ENCODE data around the gene ZMYND8. TPM values are rescaled to one million over a fixed set of nuclear protein-coding genes. Genes with fewer than 3 reads are reported as not detected.

ZMYND8 gene
- total and polyA plus RNA-seq, 2 experiments from 2014 or later: 10.2 to 12.4 TPM

- WGBS, 2 experiments (ENCODE audit: low coverage in 1 of 2, low lambda C conversion rate in 2 of 2, missing lambda C conversion rate in 2 of 2): 96 to 98% methylated on average over 3 of the region's 3 CpGs
- in situ Hi-C loops (cut with MboI): no loop called here
These were observed 73.1 kb downstream of the ZMYND8 start for GRCh38 chr20:47283411-47283810.

DNA sequence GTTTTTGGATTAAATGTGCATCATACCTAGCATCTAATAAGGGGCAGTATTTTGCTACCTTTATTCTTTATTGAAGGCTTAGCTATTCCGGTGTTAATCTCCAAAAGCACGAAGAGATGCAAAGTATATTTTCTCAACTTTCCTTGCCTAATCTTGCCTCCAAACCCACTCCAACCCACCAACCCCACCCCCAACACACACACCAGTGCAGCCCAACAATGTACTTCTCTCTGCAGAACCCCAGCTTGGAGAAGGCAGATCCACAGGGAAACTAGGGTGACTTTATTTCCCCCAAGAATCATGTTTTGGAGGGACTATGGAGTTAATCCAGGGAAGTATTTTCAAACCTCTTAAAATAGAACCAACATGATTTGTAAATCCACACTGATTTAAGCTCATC, 73.6 kb downstream of the ZMYND8 start:
- no peaks in the 10 kb centered on the region for H3K9me3 ChIP-seq (ENCODE audit: low read depth)
- peaks cover 12% of the 10 kb centered on the region; the same call in 1 of the 2 replicates for H3K79me2 ChIP-seq (ENCODE audit: insufficient read depth)
- H3K36me3 ChIP-seq (ENCODE audit: low read depth): peaks cover 51% of the 10 kb centered on the region
- no peaks in the 10 kb centered on the region for H4K20me1 ChIP-seq (ENCODE audit: insufficient read depth)
- no peak for DNase-seq
- H3K27ac ChIP-seq: no peak overlapping the region
- no peak overlapping the region for H3K9ac ChIP-seq
- 98 to 100% methylated on average over 2 of the region's 2 CpGs for WGBS, 2 experiments (ENCODE audit: low coverage in 1 of 2, low lambda C conversion rate in 2 of 2, missing lambda C conversion rate in 2 of 2)
- no peak overlapping the region for H2AFZ ChIP-seq
- 0 out of 2 replicates have a peak, but pooled peaks cover 4% of the 10 kb centered on the region for H3K4me1 ChIP-seq (ENCODE audit: insufficient read depth)
- H3K27me3 ChIP-seq (replicated peaks; ENCODE audit: insufficient read depth): no peaks in the 10 kb centered on the region
- peaks cover 17% of the 10 kb centered on the region for H3F3A ChIP-seq (ENCODE audit: insufficient read depth)
- no peaks in the 10 kb centered on the region for H3K9me2 ChIP-seq (ENCODE audit: insufficient read depth)
- no peak overlapping the region for H3K4me2 ChIP-seq (ENCODE audit: unreplicated experiment)
- H3K4me3 ChIP-seq: no peak overlapping the region
- TF ChIP-seq EZH2phosphoT487 (IDR thresholded peaks at IDR 0.05; ENCODE audit: insufficient read depth, low read depth): no peak
- no peak for TF ChIP-seq EZH2 (IDR thresholded peaks at IDR 0.05; ENCODE audit: insufficient read depth, poor library complexity, severe bottlenecking)
- in situ Hi-C loops (cut with MboI): no loop called here

More at GRCh38 chr20:47283411-47283810, 73.1 kb downstream of the ZMYND8 start:
- Histone ChIP-seq H3K9me2 (ENCODE audit: insufficient read depth) (no peaks in the 10 kb centered on the region), H3K4me2 (ENCODE audit: unreplicated experiment) (no peak overlapping the region), H3K27ac (no peak overlapping the region), H4K20me1 (ENCODE audit: insufficient read depth) (no peaks in the 10 kb centered on the region), H3K4me3 (no peak overlapping the region), H3K79me2 (ENCODE audit: insufficient read depth) (peaks cover 14% of the 10 kb centered on the region; the same call in 1 of the 2 replicates), H3K9ac (no peak overlapping the region), H3K4me1 (ENCODE audit: insufficient read depth) (no peaks in the 10 kb centered on the region), H3K27me3 (replicated peaks; ENCODE audit: insufficient read depth) (no peaks in the 10 kb centered on the region), H2AFZ (no peak overlapping the region), H3K9me3 (ENCODE audit: low read depth) (no peaks in the 10 kb centered on the region), H3K36me3 (ENCODE audit: low read depth) (peaks cover 54% of the 10 kb centered on the region), H3F3A (ENCODE audit: insufficient read depth) (peaks cover 12% of the 10 kb centered on the region)
- DNase-seq: no peak
- TF ChIP-seq EZH2phosphoT487 (IDR thresholded peaks at IDR 0.05; ENCODE audit: insufficient read depth, low read depth): no peak
- no peak for TF ChIP-seq EZH2 (IDR thresholded peaks at IDR 0.05; ENCODE audit: insufficient read depth, poor library complexity, severe bottlenecking)

GRCh38 chr20:47281376-47281775, 75.1 kb downstream of the ZMYND8 start:
- Histone ChIP-seq H3K4me1 (ENCODE audit: insufficient read depth) (peaks cover 19% of the 10 kb centered on the region), H3K9me3 (ENCODE audit: low read depth) (no peaks in the 10 kb centered on the region), H3K4me2 (ENCODE audit: unreplicated experiment) (no peak overlapping the region), H3K27me3 (replicated peaks; ENCODE audit: insufficient read depth) (no peaks in the 10 kb centered on the region), H3F3A (ENCODE audit: insufficient read depth) (peaks cover 30% of the 10 kb centered on the region), H3K4me3 (no peak overlapping the region), H3K27ac (no peak overlapping the region), H3K9me2 (ENCODE audit: insufficient read depth) (no peaks in the 10 kb centered on the region), H3K79me2 (ENCODE audit: insufficient read depth) (peaks cover 5% of the 10 kb centered on the region; the same call in 1 of the 2 replicates), H4K20me1 (ENCODE audit: insufficient read depth) (no peaks in the 10 kb centered on the region), H3K36me3 (ENCODE audit: low read depth) (peaks cover 38% of the 10 kb centered on the region; the same call in 1 of the 2 replicates), H2AFZ (no peak overlapping the region), H3K9ac (no peak overlapping the region)
- WGBS, 2 experiments (ENCODE audit: low coverage in 1 of 2, low lambda C conversion rate in 2 of 2, missing lambda C conversion rate in 2 of 2): 75 to 79% methylated on average over 4 of the region's 4 CpGs
- DNase-seq: no peak
- in situ Hi-C loops (cut with MboI): no loop called here
- TF ChIP-seq EZH2phosphoT487 (IDR thresholded peaks at IDR 0.05; ENCODE audit: insufficient read depth, low read depth): no peak
- no peak for TF ChIP-seq EZH2 (IDR thresholded peaks at IDR 0.05; ENCODE audit: insufficient read depth, poor library complexity, severe bottlenecking)

GRCh38 chr20:47280668-47281067, 75.8 kb downstream of the ZMYND8 start:
- Histone ChIP-seq H3K9ac (no peak overlapping the region), H3K27ac (no peak overlapping the region), H3K4me1 (ENCODE audit: insufficient read depth) (peaks cover 26% of the 10 kb centered on the region), H3K27me3 (replicated peaks; ENCODE audit: insufficient read depth) (no peaks in the 10 kb centered on the region), H3K36me3 (ENCODE audit: low read depth) (peaks cover 38% of the 10 kb centered on the region; the same call in 1 of the 2 replicates), H3K4me2 (ENCODE audit: unreplicated experiment) (no peak overlapping the region), H3K79me2 (ENCODE audit: insufficient read depth) (peaks cover 5% of the 10 kb centered on the region; the same call in 1 of the 2 replicates), H3K9me2 (ENCODE audit: insufficient read depth) (no peaks in the 10 kb centered on the region), H3K4me3 (no peak overlapping the region), H4K20me1 (ENCODE audit: insufficient read depth) (no peaks in the 10 kb centered on the region), H2AFZ (no peak overlapping the region), H3F3A (ENCODE audit: insufficient read depth) (peaks cover 37% of the 10 kb centered on the region), H3K9me3 (ENCODE audit: low read depth) (no peaks in the 10 kb centered on the region)
- 93 to 95% methylated on average over 3 of the region's 3 CpGs for WGBS, 2 experiments (ENCODE audit: low coverage in 1 of 2, low lambda C conversion rate in 2 of 2, missing lambda C conversion rate in 2 of 2)
- TF ChIP-seq EZH2 (IDR thresholded peaks at IDR 0.05; ENCODE audit: insufficient read depth, poor library complexity, severe bottlenecking): no peak
- no peak for TF ChIP-seq EZH2phosphoT487 (IDR thresholded peaks at IDR 0.05; ENCODE audit: insufficient read depth, low read depth)
- DNase-seq: no peak
- in situ Hi-C loops (cut with MboI): no loop called here

All from GM23248 (cell line).